Keratinocyte (primary cell): ENCODE measurements around the gene B3GALNT1.

Experiments
- EZH2 ChIP-seq: IDR thresholded peaks from one replicate; pipeline ENCODE4 v1.6.1; 2012; ENCODE audit warnings: inconsistent platforms, mild to moderate bottlenecking, low read length, moderate library complexity
- TF ChIP-seq, protein P1 (sequence below), 3 experiments: IDR thresholded peaks in 1 of 3; conservative IDR thresholded peaks in 1 of 3; optimal IDR thresholded peaks in 1 of 3; 2 replicates in 2 of 3; 3 replicates in 1 of 3; pipeline versions ENCODE3 to v1.5.1; 2011; ENCODE audit warnings: low read length in 3 of 3, mild to moderate bottlenecking in 3 of 3, moderate library complexity in 2 of 3, control low read depth in 1 of 3, inconsistent platforms in 1 of 3; ENCODE audit not compliant: insufficient read depth in 2 of 3; ENCODE audit errors: extremely low read depth in 1 of 3

- TF ChIP-seq, protein P1, sequence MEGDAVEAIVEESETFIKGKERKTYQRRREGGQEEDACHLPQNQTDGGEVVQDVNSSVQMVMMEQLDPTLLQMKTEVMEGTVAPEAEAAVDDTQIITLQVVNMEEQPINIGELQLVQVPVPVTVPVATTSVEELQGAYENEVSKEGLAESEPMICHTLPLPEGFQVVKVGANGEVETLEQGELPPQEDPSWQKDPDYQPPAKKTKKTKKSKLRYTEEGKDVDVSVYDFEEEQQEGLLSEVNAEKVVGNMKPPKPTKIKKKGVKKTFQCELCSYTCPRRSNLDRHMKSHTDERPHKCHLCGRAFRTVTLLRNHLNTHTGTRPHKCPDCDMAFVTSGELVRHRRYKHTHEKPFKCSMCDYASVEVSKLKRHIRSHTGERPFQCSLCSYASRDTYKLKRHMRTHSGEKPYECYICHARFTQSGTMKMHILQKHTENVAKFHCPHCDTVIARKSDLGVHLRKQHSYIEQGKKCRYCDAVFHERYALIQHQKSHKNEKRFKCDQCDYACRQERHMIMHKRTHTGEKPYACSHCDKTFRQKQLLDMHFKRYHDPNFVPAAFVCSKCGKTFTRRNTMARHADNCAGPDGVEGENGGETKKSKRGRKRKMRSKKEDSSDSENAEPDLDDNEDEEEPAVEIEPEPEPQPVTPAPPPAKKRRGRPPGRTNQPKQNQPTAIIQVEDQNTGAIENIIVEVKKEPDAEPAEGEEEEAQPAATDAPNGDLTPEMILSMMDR (optimal IDR thresholded peaks at IDR 0.05 in 1 of 3, IDR thresholded peaks at IDR 0.05 in 1 of 3, conservative IDR thresholded peaks at IDR 0.05 in 1 of 3; ENCODE audit: extremely low read depth in 1 of 3, insufficient read depth in 2 of 3, low read length in 3 of 3) = no peak
- no peak for TF ChIP-seq EZH2
Measured at GRCh38 chr3:161038725-161039124, 66.4 kb downstream of the B3GALNT1 start.
